Measurements from ENCODE around the gene PISD. TPM values are rescaled to one million over a fixed set of nuclear protein-coding genes. Genes with fewer than 3 reads are reported as not detected.
"Not testable (repeated sequence)": the region's sequence is repeated elsewhere in the genome, so short reads cannot be mapped to it uniquely, and the experiment has no call there.

The PISD gene
- total RNA-seq (100 to 1,000 TPM in 2 of 7 donors, 10 to 100 TPM in 5; 52.6 to 108 (median 83.0) TPM), polyA plus RNA-seq (10 to 100 TPM; 27.6 to 41.7 (median 32.1) TPM)
- long read RNA-seq, donor 1, partial matches to known transcripts = 0 of 2 reads
- long read RNA-seq, donor 1, other reads (novel, unspliced or antisense) = 0 of 2 reads
- long read RNA-seq, donor 2, partial matches to known transcripts = 0 of 3 reads
- long read RNA-seq, donor 2, other reads (novel, unspliced or antisense) = 0 of 3 reads

DNA sequence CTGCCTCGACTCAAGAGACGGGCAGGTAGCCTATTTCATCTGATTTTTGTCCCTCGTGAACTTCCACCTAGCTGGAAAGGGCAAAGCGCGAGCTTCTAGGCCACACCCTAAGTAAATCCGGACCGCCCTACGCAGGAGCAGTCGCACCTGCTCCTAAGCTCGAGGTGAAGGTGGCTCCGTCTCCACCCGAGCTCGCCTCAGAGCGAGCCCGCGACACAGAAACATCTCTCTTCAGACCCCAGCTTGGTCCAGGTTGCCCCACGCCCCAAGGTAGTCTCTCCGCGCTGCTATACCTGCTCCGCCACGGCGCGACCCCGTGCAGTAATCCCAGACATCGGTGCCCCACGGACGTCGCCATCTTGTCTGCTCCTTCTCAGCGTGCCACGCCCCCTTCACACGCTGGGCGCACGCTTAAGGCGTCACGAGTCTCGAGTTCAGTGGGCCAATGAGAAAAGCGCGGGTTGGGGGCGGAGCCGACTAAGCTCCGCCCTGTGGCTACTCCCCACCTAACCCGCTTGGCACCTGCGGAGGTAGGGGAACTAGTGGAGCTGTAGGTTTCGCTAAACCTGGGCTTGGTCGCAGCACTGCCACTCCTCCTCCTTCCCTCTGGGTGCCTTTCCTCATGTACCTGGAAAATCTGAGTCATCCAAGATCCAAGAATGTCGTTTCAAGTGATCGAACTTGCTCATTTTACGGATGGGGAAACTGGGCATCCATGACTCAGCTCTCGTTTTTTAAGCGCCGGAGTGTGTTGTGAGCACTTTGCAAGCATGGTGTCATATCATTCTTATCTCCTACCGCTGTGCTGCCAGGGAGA is at the start of gene PISD:
Gene PISD, minus strand, starts transcription at position 365 of the 817 bp plus-strand sequence. Its CDS starts 7 bp downstream, at position 358.
- peak within 1 kb of the TSS; percentile 58 to 87 (median 78) for H3K27ac ChIP-seq
- DNase-seq = peak; percentile 98
- no peaks in the 10 kb centered on the region for H3K9me3 ChIP-seq
- WGBS, 5 donors = 1 to 3% (median 2%) methylated on average over 22 to 52 of the region's 52 CpGs
- peaks cover 0 to 5% (median 0%) of the 10 kb centered on the region in 6 donors for H3K36me3 ChIP-seq
- peak within 1 kb of the TSS; percentile 96 to 100 (median 99) for H3K4me3 ChIP-seq
- TF ChIP-seq, protein P1, sequence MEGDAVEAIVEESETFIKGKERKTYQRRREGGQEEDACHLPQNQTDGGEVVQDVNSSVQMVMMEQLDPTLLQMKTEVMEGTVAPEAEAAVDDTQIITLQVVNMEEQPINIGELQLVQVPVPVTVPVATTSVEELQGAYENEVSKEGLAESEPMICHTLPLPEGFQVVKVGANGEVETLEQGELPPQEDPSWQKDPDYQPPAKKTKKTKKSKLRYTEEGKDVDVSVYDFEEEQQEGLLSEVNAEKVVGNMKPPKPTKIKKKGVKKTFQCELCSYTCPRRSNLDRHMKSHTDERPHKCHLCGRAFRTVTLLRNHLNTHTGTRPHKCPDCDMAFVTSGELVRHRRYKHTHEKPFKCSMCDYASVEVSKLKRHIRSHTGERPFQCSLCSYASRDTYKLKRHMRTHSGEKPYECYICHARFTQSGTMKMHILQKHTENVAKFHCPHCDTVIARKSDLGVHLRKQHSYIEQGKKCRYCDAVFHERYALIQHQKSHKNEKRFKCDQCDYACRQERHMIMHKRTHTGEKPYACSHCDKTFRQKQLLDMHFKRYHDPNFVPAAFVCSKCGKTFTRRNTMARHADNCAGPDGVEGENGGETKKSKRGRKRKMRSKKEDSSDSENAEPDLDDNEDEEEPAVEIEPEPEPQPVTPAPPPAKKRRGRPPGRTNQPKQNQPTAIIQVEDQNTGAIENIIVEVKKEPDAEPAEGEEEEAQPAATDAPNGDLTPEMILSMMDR (IDR thresholded peaks at IDR 0.05 in 8 of 11, conservative IDR thresholded peaks at IDR 0.05 in 3 of 11) = peak in 2 of 11 experiments; percentile 27 to 35
- peak in 1 of 3 donors; percentile 18 for TF ChIP-seq POLR2A (IDR thresholded peaks at IDR 0.05)
- peak; percentile 94 to 96 (median 95) for TF ChIP-seq POLR2AphosphoS5 (IDR thresholded peaks at IDR 0.05)
- H3K4me1 ChIP-seq = peaks cover 8 to 50% (median 32%) of the 10 kb centered on the region in 6 donors
- intact Hi-C loops (cut with DNase I; ENCODE audit: low total_unique reads) = loop anchor here (10.0 kb wide), 2 partner anchors 83 to 313 kb away; no protein-coding TSS in a partner anchor
- no peaks in the 10 kb centered on the region for H3K27me3 ChIP-seq (replicated peaks in 1 of 7)

DNA sequence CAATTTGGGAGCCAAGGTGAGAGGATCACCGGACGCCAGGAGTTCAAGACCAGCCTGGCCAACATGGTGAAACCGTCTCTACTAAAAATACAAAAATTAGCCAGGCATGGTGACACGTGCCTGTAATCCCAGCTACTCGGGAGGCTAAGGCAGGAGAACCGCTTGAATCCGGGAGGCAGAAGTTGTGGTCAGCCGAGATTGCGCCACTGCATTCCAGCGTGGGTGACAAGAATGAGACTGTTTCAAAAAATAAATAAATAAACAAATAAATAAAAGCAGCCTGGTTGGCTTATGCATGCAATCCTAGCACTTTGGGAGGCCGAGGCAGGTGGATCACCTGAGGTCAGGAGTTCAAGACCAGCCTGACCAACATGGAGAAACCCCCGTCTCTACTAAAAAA is 49.2 kb upstream of the PISD start:
- 78 to 90% (median 84%) methylated on average over 12 of the region's 12 CpGs for WGBS, 5 donors
- H3K4me3 ChIP-seq; H3K27ac ChIP-seq; DNase-seq; H3K9me3 ChIP-seq; H3K27me3 ChIP-seq (replicated peaks in 1 of 7); H3K4me1 ChIP-seq; intact Hi-C loops (cut with DNase I; ENCODE audit: low total_unique reads): not testable (repeated sequence)
- peaks cover 0 to 100% (median 60%) of the 10 kb centered on the region in 6 donors for H3K36me3 ChIP-seq

DNA sequence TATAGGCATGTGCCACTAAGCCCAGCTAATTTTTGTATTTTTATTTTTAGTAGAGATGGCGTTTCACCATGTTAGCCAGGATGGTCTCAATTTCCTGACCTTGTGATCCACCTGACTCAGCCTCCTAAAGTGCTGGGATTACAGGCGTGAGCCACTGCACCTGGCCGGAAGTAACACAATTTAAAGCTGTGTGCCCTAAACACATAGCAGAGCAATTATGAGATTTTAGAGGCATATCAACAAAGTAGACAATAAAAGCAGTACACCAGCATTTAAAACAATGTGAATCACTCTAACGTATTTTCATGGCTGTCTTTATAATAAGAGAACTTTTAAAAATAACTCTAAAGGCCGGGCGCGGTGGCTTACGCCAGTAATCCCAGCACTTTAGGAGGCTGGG is 45.5 kb upstream of the PISD start:
- no peak for DNase-seq
- intact Hi-C loops (cut with DNase I; ENCODE audit: low total_unique reads) = no loop called here
- 86 to 90% (median 87%) methylated on average over 8 of the region's 8 CpGs for WGBS, 5 donors
- H3K36me3 ChIP-seq = peaks cover 0 to 100% (median 52%) of the 10 kb centered on the region in 6 donors
- H3K4me1 ChIP-seq = no peaks in the 10 kb centered on the region
- no peaks in the 10 kb centered on the region for H3K9me3 ChIP-seq
- H3K27me3 ChIP-seq (replicated peaks in 1 of 7) = no peaks in the 10 kb centered on the region
- H3K4me3 ChIP-seq = no peak overlapping the region
- no peak overlapping the region for H3K27ac ChIP-seq
- TF ChIP-seq POLR2A (IDR thresholded peaks at IDR 0.05) (no peak), POLR2AphosphoS5 (IDR thresholded peaks at IDR 0.05) (no peak)
- TF ChIP-seq, protein P1 (IDR thresholded peaks at IDR 0.05 in 8 of 11, conservative IDR thresholded peaks at IDR 0.05 in 3 of 11) = no peak

DNA sequence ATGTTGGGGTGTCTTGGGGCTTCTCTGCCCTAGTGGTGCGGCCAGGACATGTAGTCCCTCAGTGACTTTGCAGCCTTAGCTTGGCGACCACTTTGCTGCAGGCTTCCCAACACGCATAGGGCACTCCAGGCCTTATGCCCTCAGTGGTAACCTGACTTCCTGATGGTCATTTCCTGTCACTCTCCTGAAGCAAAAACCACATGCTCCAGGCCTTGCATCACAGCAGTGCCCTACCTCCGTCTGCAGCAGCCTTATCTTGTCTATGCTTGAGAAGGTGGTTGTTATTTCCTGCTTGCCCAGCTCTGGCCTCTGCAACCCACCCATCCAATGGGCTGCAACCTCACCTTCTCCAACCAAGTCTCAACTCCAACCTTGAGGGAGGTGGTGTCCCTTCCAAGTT is 33.4 kb upstream of the PISD start:
- intact Hi-C loops (cut with DNase I; ENCODE audit: low total_unique reads) = no loop called here
- peaks cover 0 to 100% (median 67%) of the 10 kb centered on the region in 6 donors for H3K36me3 ChIP-seq
- TF ChIP-seq, protein P1 (IDR thresholded peaks at IDR 0.05 in 8 of 11, conservative IDR thresholded peaks at IDR 0.05 in 3 of 11) = no peak
- TF ChIP-seq POLR2A (IDR thresholded peaks at IDR 0.05) (no peak), POLR2AphosphoS5 (IDR thresholded peaks at IDR 0.05) (no peak)

DNA sequence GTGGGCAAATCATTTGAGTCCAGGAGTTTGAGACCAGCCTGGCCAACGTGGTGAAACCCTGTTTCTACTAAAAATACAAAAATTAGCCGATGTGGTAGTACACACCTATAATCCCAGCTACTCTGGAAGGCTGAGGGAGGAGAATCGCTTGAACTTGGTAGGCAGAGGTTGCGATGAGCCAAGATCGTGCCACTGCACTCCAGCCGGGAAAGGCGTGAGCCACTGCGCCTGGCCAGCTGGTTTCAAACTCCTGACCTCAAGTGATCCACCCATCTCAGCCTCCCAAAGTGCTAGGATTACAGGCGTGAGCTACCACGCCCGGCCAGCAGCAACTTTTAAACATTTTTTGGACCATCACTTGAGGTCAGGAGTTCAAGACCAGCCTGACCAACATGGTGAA is 32.0 kb upstream of the PISD start:
- DNase-seq; H3K4me3 ChIP-seq; H3K27me3 ChIP-seq (replicated peaks in 1 of 7); intact Hi-C loops (cut with DNase I; ENCODE audit: low total_unique reads); H3K9me3 ChIP-seq; H3K27ac ChIP-seq: not testable (repeated sequence)
- WGBS, 5 donors = 94 to 100% (median 97%) methylated on average over 11 of the region's 11 CpGs
- Histone ChIP-seq H3K36me3 (peaks cover 0 to 100% (median 64%) of the 10 kb centered on the region in 6 donors), H3K4me1 (peaks cover 0 to 23% (median 0%) of the 10 kb centered on the region in 6 donors)

More for the DNA sequence above, 33.4 kb upstream of the PISD start:
- DNase-seq = no peak
- no peaks in the 10 kb centered on the region for H3K27me3 ChIP-seq (replicated peaks in 1 of 7)
- H3K27ac ChIP-seq = peak overlapping the region in 3 of 8 donors; percentile 40 to 54 (median 48)
- H3K9me3 ChIP-seq = no peaks in the 10 kb centered on the region
- no peak overlapping the region for H3K4me3 ChIP-seq
- 51 to 62% (median 58%) methylated on average over 4 of the region's 4 CpGs for WGBS, 5 donors
- peaks cover 0 to 23% (median 0%) of the 10 kb centered on the region in 6 donors for H3K4me1 ChIP-seq
